AG04450 (cell line): Measurements from ENCODE around the gene RSPO4. TPM values are rescaled to one million over a fixed set of nuclear protein-coding genes. Genes with fewer than 3 reads are reported as not detected.

Experiments used
- CTCF ChIA-PET: fragments of 300-600, 350-600 bp; formaldehyde crosslinking; extraction: SDS; loops from one replicate; lab custom pipeline; 2022; ENCODE audit warnings: antibody characterized with exemption, inconsistent platforms; lab: Charles Lee
- POLR2A ChIA-PET: fragments of 350-600 bp; formaldehyde crosslinking; extraction: SDS; loops from one replicate; lab custom pipeline; 2021; ENCODE audit warnings: antibody characterized with exemption, inconsistent platforms; lab: Yijun Ruan, JAX
- DNase-seq: peaks from one replicate; pipeline ENCODE4 v3.0.0-alpha.2; 2011; ENCODE audit warnings: low read depth, low spot score
- H3K27ac ChIP-seq: one replicate; pipeline ENCODE4 v1.5.1; 2012; ENCODE audit warnings: low read depth, low read length, control low read depth
- H3K27me3 ChIP-seq: one replicate; pipeline ENCODE4 v1.6.0; 2012; ENCODE audit warnings: low read length; ENCODE audit not compliant: control insufficient read depth, insufficient read depth
- H3K4me3 ChIP-seq: 2 replicates; pipeline ENCODE4 v1.5.1; 2011; ENCODE audit warnings: mild to moderate bottlenecking, low read depth, low read length, control low read depth
- H3K9me3 ChIP-seq: 2 replicates; pipeline ENCODE4 v1.5.1; 2012; ENCODE audit warnings: low read length; ENCODE audit not compliant: control insufficient read depth, insufficient read depth
- polyA plus RNA-seq: library from polyadenylated mRNA; depleted of rRNA; stranded (reverse); fragments of >200 nt; gene quantifications from 2 replicates; pipeline ENCODE4 v1.2.3, GENCODE V29; 2011
- TF ChIP-seq, protein P1 (sequence below): IDR thresholded peaks from 2 replicates; pipeline ENCODE4 v1.5.1; 2011; ENCODE audit warnings: low read depth, low read length, control low read depth, inconsistent platforms

RSPO4 gene
- polyA plus RNA-seq, 1 experiment, result not detected

DNA sequence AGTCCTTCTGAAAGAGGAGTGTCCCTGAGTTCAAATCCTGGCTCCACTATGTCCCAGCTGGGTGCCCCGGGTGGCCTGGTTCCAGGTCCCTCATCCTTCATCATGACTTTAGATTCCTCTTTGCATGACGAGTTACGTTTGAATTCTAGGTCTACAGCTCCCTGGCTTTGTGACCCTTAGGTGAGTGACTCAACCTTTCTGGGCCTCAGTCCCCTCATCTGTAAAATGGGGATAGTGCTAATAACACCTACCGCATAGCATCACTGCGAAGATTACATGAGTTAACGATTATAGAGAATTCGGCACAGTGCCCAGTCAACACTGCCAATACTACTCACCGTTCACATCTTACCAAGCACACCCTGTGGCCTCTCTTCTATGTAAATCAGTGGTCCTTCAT, 39.4 kb downstream of the RSPO4 start:
- H3K9me3 ChIP-seq, result no peaks in the 10 kb centered on the region

DNA sequence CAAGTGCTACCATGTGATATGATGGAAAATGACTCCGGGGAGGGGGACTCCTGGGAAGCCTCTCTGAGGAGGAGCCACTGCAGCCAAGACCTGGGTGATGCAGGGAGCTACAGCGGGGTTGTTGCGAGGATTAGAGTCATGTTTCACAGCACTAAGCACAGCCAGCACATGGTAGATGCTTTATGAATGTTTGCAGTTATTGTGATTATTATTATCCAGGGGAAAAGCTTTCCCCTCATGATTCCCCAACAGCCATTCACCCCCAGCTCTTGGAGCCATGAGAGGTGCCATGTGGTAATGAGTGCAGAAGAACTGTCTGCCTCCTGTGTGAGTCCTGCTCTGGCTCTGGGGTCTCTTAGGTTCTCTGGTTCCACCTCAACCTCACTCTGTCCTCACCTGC, 39.9 kb downstream of the RSPO4 start:
- TF ChIP-seq, protein P1, sequence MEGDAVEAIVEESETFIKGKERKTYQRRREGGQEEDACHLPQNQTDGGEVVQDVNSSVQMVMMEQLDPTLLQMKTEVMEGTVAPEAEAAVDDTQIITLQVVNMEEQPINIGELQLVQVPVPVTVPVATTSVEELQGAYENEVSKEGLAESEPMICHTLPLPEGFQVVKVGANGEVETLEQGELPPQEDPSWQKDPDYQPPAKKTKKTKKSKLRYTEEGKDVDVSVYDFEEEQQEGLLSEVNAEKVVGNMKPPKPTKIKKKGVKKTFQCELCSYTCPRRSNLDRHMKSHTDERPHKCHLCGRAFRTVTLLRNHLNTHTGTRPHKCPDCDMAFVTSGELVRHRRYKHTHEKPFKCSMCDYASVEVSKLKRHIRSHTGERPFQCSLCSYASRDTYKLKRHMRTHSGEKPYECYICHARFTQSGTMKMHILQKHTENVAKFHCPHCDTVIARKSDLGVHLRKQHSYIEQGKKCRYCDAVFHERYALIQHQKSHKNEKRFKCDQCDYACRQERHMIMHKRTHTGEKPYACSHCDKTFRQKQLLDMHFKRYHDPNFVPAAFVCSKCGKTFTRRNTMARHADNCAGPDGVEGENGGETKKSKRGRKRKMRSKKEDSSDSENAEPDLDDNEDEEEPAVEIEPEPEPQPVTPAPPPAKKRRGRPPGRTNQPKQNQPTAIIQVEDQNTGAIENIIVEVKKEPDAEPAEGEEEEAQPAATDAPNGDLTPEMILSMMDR, result no peak
- H3K27ac ChIP-seq, result no peak overlapping the region
- no peaks in the 10 kb centered on the region for H3K9me3 ChIP-seq
- H3K27me3 ChIP-seq, result peaks cover 6% of the 10 kb centered on the region
- ChIA-PET POLR2A (no interaction called here), CTCF (interaction anchor here (2.2 kb wide), 1 partner anchor 147 kb away, joined by 13 read pairs; no protein-coding TSS in a partner anchor)
- H3K4me3 ChIP-seq, result no peak overlapping the region
- DNase-seq, result no peak

More for the DNA sequence above, 39.4 kb downstream of the RSPO4 start:
- H3K27me3 ChIP-seq, result peaks cover 6% of the 10 kb centered on the region
- no peak overlapping the region for H3K27ac ChIP-seq
- POLR2A ChIA-PET, result no interaction called here
- DNase-seq, result no peak
- TF ChIP-seq, protein P1, result no peak
- H3K4me3 ChIP-seq, result no peak overlapping the region
- CTCF ChIA-PET, result interaction anchor here (2.2 kb wide), 1 partner anchor 147 kb away, joined by 13 read pairs; no protein-coding TSS in a partner anchor

DNA sequence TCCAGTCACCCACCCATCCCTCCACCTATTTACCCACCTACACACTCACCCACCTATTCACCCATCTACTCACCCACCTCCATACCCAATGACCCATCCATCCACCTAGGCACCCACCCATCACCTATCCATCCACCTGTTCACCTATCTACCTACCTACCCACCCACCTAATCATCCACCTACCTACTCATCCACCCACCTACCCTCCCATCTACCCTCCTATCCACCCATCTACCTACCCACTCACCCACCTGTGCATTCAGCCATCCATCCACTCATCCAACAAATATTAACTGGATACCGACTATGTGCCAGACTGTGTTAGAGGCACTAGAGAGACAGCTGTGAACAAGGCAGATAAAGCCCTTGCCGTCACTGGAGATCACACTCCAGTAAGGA, 40.3 kb downstream of the RSPO4 start:
- no peaks in the 10 kb centered on the region for H3K9me3 ChIP-seq
- POLR2A ChIA-PET, result no interaction called here
- peaks cover 6% of the 10 kb centered on the region for H3K27me3 ChIP-seq
- H3K4me3 ChIP-seq, result no peak overlapping the region
- TF ChIP-seq, protein P1, result no peak
- DNase-seq, result no peak
- H3K27ac ChIP-seq, result no peak overlapping the region
- CTCF ChIA-PET, result interaction anchor here (2.2 kb wide), 1 partner anchor 146 kb away, joined by 13 read pairs; no protein-coding TSS in a partner anchor

DNA sequence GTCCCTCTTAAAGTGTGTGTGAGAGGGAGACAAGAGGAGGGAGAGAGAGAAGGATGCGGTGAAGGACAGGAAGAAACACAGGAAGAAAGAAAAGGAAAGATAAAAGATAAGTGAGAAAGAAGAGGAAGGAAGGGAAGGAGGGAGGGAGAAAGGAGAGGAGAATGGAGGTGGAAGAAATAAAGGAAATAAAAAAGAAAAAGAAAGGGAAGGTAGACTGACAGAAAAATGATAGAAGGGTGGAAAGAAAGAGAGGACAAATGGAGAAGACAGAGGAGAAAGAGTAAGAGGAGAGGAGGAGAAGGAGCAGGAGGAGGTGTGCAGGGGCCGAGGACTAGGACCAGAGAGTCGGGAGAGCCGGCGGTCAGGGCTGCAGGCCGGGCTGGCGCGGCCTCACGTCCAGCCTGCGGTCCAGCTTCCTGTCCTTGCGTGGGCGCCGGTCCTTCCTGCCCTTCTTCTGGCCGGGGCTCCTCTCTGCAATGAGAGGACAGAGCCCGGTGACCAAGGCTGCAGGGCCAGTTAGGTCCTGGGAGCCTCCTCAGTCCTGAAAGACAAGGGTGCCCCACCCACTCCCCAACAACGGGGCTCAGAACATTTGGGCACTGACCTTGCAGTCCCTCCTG, 42.0 kb downstream of the RSPO4 start:
- POLR2A ChIA-PET, result no interaction called here
- TF ChIP-seq, protein P1, result no peak
- CTCF ChIA-PET, result interaction anchor here (6.0 kb wide), 1 partner anchor 143 kb away, joined by 222 read pairs; no protein-coding TSS in a partner anchor

More for the DNA sequence above, 42.0 kb downstream of the RSPO4 start:
- no peak for DNase-seq
- Histone ChIP-seq H3K4me3 (no peak overlapping the region), H3K27ac (no peak overlapping the region), H3K9me3 (no peaks in the 10 kb centered on the region), H3K27me3 (peaks cover 6% of the 10 kb centered on the region)
